NT2/D1 (cell line): ENCODE data around the gene TMEM131L.

ENCODE experiments used
- DNase-seq: peaks from one replicate; pipeline ENCODE4 v3.0.0-alpha.2; 2011; ENCODE audit warnings: low read depth, low spot score
- H3K27me3 ChIP-seq: 2 replicates; pipeline ENCODE4 v1.6.0; 2011; ENCODE audit warnings: mild to moderate bottlenecking; ENCODE audit not compliant: insufficient read length, insufficient read depth
- H3K36me3 ChIP-seq: 2 replicates; pipeline ENCODE4 v1.6.1; 2011; ENCODE audit warnings: mild to moderate bottlenecking, low read length, mixed read lengths; ENCODE audit not compliant: insufficient read depth, insufficient read length
- H3K4me1 ChIP-seq: 2 replicates; pipeline ENCODE4 v1.5.1; 2011; ENCODE audit not compliant: insufficient read depth, insufficient read length
- H3K4me3 ChIP-seq: 2 replicates; pipeline ENCODE4 v1.5.1; 2011; ENCODE audit warnings: low read depth; ENCODE audit not compliant: insufficient read length
- H3K9ac ChIP-seq: 2 replicates; pipeline ENCODE4 v1.6.0; 2011; ENCODE audit warnings: low read depth; ENCODE audit not compliant: insufficient read length
- H3K9me3 ChIP-seq: 2 replicates; pipeline ENCODE4 v1.5.1; 2011; ENCODE audit warnings: mild to moderate bottlenecking, low read length; ENCODE audit not compliant: insufficient read depth
- SUZ12 ChIP-seq: IDR thresholded peaks from 2 replicates; pipeline ENCODE4 v1.6.1; 2011; ENCODE audit not compliant: insufficient read length, insufficient read depth; ENCODE audit errors: extremely low read depth
- YY1 ChIP-seq: IDR thresholded peaks from 2 replicates; pipeline ENCODE4 v1.6.1; 2011; ENCODE audit not compliant: insufficient read length, insufficient read depth
- ZNF274 ChIP-seq: IDR thresholded peaks from 2 replicates; pipeline ENCODE4 v1.6.1; 2011; ENCODE audit warnings: mild to moderate bottlenecking, low read depth, low read length

Gene TMEM131L

GRCh38 chr4:153647975-153648374 is 181.8 kb downstream of the TMEM131L start:
- Histone ChIP-seq H3K36me3 (no peaks in the 10 kb centered on the region), H3K4me1 (no peaks in the 10 kb centered on the region), H3K9ac (no peak overlapping the region), H3K9me3 (peaks cover 10% of the 10 kb centered on the region), H3K4me3 (no peak overlapping the region), H3K27me3 (no peaks in the 10 kb centered on the region)
- no peak for DNase-seq
- TF ChIP-seq SUZ12 (no peak), ZNF274 (no peak), YY1 (no peak)

DNA sequence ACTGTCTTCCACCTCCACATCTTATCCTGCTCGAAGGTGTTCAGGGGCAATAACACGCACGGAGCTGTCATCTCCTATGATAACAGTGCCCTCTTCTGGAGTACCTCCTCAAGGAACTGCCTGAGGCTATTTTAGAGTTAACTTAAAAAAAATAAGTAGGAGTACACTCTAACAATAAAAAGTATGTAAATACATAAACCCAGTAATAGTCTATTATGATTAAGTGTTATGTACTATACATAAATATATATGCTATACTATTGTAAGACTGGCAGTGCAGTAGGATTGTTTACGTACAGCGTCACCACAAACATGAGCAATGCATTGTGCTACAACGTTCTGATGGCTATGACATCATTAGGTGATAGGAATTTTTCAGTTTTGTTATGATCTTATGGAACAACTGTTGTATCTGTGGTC is 183.4 kb downstream of the TMEM131L start:
- TF ChIP-seq SUZ12 (no peak), ZNF274 (no peak), YY1 (no peak)
- H3K27me3 ChIP-seq: no peaks in the 10 kb centered on the region
- no peak for DNase-seq
- no peaks in the 10 kb centered on the region for H3K4me1 ChIP-seq
- no peak overlapping the region for H3K9ac ChIP-seq
- H3K36me3 ChIP-seq: no peaks in the 10 kb centered on the region
- H3K9me3 ChIP-seq: peaks cover 10% of the 10 kb centered on the region
- H3K4me3 ChIP-seq: no peak overlapping the region

GRCh38 chr4:153651116-153651515 is 185.0 kb downstream of the TMEM131L start:
- TF ChIP-seq ZNF274 (no peak), YY1 (no peak), SUZ12 (no peak)
- Histone ChIP-seq H3K9ac (no peak overlapping the region), H3K4me3 (no peak overlapping the region), H3K36me3 (no peaks in the 10 kb centered on the region), H3K27me3 (no peaks in the 10 kb centered on the region), H3K4me1 (no peaks in the 10 kb centered on the region), H3K9me3 (no peaks in the 10 kb centered on the region)
- no peak for DNase-seq

DNA sequence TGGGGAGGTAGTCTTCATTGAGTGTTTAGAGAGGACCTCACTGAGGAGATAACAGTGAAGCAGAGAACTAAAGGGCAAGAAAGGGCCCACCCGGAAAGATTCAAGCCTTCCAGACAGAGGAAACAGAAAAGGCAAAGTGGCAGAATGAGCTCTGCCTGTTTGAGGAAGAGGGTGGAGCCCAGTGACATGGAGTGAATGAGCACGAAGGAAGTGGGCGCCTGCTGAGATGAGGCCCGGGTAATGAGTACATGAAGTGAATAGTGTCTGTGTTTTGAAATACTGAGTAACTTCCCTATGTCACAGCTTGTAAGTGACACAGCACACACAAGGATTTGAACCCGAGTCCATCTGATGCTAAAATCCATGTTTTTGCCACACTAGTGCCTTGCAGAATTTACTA is 185.4 kb downstream of the TMEM131L start:
- Histone ChIP-seq H3K9me3 (no peaks in the 10 kb centered on the region), H3K9ac (no peak overlapping the region)

DNA sequence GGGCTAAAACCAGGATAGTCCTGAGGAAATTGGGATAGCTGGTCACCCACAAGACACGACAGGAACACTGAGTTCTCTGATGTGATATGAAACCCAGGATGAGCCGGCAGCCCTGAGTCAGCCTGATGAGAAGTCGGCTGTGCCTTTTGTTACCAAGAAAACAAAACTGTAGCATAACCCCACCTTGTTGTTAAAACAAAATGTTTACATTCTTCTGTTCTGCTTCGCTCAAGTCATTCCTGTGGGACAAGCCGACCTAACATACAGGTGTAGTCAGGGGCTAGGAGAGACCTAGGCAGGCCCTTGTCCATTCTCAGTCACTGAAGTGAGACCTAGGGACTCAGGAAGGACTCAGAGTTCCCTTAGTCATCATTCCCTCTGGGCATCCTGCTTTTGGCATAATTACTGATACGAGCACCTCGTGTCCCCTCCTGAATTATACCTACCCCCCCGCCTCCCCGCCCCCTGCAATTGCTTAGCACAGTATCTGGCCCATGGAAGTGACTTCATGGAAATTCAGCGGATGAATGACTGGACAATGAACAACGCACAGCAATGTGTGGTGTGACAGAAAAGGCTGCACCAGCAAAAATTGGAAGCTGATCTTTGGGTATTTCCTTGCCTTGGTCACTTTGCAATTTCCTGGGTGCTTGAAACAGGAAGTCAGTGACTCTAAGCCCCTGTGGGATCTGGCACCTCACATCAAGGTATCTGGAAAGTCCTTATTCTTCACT is 186.1 kb downstream of the TMEM131L start:
- no peak overlapping the region for H3K4me3 ChIP-seq
- TF ChIP-seq YY1: no peak
- no peak for TF ChIP-seq ZNF274
- no peak for TF ChIP-seq SUZ12
- no peaks in the 10 kb centered on the region for H3K9me3 ChIP-seq
- H3K27me3 ChIP-seq: no peaks in the 10 kb centered on the region
- no peaks in the 10 kb centered on the region for H3K4me1 ChIP-seq
- no peak for DNase-seq
- no peak overlapping the region for H3K9ac ChIP-seq
- no peaks in the 10 kb centered on the region for H3K36me3 ChIP-seq

More for the DNA sequence above, 185.4 kb downstream of the TMEM131L start:
- H3K27me3 ChIP-seq: no peaks in the 10 kb centered on the region
- no peak for DNase-seq
- TF ChIP-seq SUZ12: no peak
- no peak overlapping the region for H3K4me3 ChIP-seq
- H3K36me3 ChIP-seq: no peaks in the 10 kb centered on the region
- H3K4me1 ChIP-seq: no peaks in the 10 kb centered on the region

- H3K9me3 ChIP-seq: no peaks in the 10 kb centered on the region
- no peak overlapping the region for H3K4me3 ChIP-seq
- no peaks in the 10 kb centered on the region for H3K4me1 ChIP-seq
- no peaks in the 10 kb centered on the region for H3K27me3 ChIP-seq
- H3K36me3 ChIP-seq: no peaks in the 10 kb centered on the region
- H3K9ac ChIP-seq: no peak overlapping the region
- no peak for TF ChIP-seq SUZ12
- TF ChIP-seq ZNF274: no peak
- TF ChIP-seq YY1: no peak
- no peak for DNase-seq
Observed at GRCh38 chr4:153655002-153655541, 188.9 kb downstream of the TMEM131L start.

GRCh38 chr4:153655928-153656327 is 189.8 kb downstream of the TMEM131L start:
- no peak for DNase-seq
- H3K4me3 ChIP-seq: no peak overlapping the region

More at GRCh38 chr4:153655928-153656327, 189.8 kb downstream of the TMEM131L start:
- Histone ChIP-seq H3K27me3 (no peaks in the 10 kb centered on the region), H3K4me1 (no peaks in the 10 kb centered on the region), H3K9ac (no peak overlapping the region), H3K9me3 (no peaks in the 10 kb centered on the region), H3K36me3 (no peaks in the 10 kb centered on the region)
- TF ChIP-seq SUZ12 (no peak), ZNF274 (no peak), YY1 (no peak)
